ENCODE data around the gene FAM20C. TPM values are rescaled to one million over a fixed set of nuclear protein-coding genes. Genes with fewer than 3 reads are reported as not detected.

Gene FAM20C
- total RNA-seq, 1 donor from 2014 or later, result 18.5 TPM

DNA sequence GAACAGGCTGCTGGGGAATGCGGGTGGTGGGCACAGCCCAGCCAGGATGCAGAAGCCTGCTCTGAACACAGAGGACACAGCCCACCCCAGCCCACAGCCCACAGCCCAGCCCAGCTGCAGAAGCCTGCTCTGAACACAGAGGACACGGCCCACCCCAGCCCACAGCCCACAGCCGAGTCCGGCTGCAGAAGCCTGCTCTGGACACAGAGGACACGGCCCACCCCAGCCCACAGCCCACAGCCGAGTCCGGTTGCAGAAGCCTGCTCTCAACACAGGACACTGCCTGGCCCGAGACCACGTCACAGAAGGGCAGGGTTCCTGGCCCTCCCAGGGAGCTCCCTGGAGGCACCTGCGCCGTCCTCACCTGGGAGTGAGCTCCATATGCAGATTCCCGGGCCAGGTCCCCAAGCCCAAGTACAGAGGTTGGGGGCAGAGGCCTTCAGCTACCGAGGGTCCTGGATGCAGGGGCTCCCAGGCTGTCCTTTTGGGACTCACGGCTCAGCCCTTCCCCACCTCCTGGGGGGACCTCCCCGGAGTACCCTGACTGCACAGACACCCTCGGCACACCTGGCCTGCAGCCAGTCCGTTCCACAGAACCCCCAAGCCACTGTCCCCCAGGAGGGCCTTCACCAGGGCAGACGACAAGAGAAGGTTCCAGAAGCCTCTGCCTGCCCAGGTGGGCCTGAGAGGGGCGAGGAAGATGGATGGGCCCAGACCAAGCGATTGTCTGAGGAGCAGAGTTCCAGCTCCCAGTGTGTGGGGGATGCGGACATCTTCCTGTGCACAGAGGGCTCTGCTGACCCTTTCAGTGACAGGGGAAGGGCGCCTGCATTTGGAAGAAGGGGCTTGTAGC is 73.9 kb downstream of the FAM20C start:
- no peak for DNase-seq (ENCODE audit: extremely low read depth, low read depth, low spot score)

DNA sequence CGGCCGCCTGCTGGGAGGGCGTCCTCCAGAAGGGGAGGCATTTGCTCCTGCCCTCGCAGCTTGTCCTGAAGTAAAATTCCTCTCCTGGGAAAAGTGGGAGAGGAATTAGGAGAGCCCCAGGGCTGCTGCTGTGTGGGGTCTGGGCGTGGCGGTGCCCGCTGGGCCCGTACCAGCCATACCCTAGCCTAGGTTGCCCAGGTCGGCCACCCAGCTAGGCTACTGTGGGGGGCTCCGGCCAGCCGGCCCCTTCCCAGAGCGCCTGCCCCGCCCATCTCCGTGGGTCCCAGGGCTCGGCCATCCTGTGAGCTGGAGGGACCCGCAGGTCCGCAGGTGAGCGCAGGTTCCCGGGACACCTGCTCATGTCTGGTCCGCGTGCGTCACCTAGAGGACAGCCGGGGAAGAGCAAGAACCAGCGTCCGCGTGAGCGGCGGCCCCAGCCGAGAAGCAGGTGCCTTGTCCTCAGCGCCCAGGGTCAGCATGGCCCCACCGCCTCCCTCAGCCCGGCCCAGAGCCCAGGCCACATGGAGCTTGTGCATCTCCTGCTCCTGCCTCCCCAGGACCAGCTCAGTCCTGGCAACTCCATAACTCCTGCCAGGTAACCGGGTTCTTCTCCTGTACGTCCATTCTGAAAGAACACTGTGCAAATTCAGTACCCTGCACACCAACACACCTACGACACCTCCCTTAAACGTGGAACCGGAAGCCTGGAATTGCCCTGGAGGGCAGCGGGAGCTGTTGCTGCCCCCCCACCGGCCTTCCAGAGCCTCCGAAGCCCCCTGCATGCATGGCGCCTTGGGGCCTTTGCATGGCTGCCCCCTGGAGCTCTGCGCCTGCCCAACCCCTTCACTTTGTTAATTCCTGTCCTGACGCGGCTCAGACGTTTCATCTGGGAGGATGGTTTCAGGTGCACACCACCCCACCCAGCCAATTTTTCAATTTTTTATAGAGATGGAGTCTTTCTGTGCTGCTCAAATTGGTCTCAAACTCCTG is 74.8 kb downstream of the FAM20C start:
- DNase-seq (ENCODE audit: extremely low read depth, low read depth, low spot score), result no peak

DNA sequence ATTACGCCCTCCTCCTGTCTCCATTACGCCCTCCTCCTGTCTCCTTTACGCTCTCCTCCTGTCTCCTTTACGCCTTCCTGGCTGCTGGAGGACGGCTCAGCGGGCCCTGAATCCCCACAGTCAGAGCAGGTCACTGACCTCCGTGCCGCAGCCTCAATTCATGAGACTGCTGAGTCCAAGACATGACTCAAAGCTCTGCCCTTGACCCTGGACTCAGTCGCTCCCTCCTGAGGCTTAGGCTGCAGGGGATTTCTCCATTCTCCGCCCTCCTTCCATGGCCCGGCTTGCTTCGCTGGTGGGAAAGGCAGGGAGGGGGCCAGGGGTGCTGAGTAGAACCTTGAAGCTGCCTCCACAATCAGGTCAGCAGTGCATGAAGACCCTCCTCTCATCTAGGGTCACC is 76.6 kb downstream of the FAM20C start:
- no peak for DNase-seq (ENCODE audit: extremely low read depth, low read depth, low spot score)

DNA sequence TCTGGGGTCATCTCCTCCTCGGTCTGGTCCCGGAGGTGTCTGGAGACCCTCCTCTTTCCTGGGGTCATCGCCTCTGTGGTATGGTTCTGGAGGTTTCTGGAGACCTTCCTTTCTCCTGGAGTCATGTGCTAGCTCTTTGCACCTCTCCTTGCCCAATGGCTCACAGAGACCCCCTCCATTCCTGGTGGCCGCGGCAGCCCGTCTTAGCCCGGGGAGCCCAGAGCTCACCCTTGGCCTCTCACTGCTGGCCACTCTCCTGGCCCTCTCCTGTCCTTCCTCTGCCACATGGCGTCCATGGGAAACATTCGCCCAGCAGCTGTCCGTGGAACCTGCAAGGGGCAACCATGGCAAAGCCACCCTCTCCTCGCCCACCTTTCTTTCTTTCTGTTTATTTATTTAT is 77.3 kb downstream of the FAM20C start:
- DNase-seq (ENCODE audit: extremely low read depth, low read depth, low spot score), result no peak

DNA sequence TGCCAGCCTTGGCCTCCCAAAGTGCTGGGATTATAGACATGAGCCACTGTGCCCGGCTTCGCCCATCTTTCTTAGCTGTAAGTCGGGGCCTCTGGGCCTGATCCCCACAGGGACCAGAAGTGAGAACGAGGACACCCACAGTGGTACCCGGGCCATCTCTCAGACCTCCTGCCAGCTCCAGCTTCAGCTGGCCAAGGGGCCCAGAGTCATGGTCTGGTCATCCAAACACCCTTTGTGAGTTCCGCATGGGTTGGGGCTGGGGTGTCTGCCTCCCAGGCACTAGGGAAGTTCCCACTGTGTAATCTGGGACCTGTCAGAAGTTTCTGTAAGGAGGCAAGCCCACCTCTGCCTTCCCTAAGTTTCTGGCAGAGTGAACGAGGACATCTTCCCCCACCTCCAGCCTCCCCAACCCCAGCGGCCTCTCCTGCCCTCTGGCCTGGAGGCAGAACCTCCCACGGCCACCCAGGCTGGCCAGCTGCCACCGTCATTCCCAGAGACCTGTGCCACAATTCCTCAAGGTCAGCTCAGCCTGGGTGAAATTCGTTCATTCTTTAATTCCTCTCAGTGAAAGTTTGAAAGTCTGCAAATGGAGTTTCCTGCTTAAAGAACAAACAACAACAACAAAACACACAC is 78.1 kb downstream of the FAM20C start:
- no peak for DNase-seq (ENCODE audit: extremely low read depth, low read depth, low spot score)

DNA sequence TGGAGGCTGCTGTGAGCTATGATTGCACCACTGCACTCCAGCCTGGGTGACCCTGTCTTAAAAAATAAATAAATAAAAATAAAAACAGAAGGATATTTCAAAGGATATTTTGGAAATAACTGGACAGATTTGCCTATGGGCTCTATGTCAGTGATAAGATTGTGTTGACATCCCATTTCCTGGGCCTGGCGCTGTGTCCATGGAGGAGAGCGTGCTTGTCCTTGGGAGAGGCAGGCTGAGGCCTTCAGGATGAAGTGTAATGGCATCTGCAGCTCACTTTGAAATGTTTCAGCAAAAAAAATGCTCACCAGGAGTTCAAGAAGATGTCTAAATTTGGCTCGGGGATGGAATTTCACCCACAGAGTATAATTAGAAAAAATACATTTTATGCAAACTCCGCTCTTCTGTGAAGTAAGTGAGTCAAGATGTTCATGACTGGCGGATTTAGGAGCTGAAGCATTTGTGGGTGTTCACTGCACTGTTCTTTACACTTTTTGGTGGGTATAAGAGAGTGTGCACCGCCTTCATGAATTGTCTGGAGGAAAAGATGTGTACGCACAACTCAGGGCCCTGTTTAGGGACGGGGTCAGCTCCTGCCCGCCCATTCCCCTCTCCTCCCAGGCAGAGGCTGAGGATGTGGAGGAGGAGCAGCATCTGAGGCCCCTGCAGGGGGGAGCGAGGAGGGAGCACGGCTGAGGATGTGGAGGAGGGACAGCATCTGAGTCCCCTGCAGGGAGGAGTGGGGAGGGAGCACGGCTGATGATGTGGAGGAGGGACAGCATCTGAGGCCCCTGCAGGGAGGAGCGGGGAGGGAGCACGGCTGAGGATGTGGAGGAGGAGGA is 79.1 kb downstream of the FAM20C start:
- no peak for DNase-seq (ENCODE audit: extremely low read depth, low read depth, low spot score)

DNA sequence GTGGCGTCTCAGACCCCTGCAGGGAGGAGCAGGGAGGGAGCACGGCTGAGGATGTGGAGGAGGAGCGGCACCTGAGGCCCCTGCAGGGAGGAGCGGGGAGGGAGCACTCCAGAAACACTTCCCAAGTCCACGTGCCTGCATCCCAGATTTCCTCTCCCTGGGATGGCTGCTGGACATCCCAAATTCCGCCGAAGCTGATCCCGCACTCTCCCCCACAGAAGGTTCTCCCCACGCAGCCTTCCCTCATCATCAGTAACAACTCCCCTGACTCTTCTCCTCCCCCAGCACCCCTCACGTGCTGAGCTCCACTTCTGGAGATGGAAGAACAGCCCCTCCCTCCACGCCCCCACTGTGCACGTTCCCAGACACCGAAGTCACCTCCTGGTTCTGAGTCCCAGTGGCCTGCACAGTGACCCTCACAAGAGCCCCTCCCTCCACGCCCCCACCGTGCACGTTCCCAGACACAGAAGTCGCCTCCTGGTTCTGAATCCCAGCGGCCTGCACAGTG is 79.8 kb downstream of the FAM20C start:
- DNase-seq (ENCODE audit: extremely low read depth, low read depth, low spot score), result no peak

DNA sequence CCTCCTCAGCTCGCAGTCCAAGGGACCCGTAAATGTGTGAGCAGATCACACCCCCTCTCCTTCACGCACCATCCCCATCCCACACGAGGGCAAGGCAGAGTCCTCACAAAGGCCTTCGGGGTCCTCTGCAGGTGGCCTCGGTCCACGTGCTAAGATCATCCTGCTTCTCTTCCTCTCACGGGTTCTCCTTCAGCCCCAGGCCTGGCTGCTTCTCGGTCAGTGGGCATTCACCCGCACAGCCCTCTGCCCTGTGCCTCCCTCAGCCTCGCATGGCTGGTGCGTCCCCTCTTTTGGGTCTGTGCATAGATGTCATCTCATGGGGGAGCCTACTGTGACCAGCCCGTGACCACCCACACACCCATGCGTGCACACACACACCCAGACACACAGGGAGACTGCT is 80.3 kb downstream of the FAM20C start:
- DNase-seq (ENCODE audit: extremely low read depth, low read depth, low spot score), result no peak

DNA sequence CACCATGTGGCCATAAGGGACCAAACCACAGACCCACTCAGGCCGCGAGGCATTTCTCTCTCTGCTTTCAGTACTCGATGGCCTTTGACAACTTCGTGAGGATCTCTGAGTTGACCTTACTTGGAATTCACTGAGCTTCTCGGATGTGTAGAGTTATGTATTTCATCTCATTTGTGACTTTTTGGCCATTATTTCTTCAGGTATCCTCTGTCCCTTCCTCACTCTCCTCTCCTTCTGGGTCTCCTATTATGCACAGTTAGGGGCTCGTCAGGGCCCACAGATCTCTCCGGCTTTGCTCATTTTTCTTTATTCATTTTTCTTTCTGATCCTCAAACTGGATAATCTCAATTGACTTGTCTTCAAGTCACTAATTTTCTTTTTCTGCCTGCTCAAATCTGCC is 81.0 kb downstream of the FAM20C start:
- DNase-seq (ENCODE audit: extremely low read depth, low read depth, low spot score), result no peak

DNA sequence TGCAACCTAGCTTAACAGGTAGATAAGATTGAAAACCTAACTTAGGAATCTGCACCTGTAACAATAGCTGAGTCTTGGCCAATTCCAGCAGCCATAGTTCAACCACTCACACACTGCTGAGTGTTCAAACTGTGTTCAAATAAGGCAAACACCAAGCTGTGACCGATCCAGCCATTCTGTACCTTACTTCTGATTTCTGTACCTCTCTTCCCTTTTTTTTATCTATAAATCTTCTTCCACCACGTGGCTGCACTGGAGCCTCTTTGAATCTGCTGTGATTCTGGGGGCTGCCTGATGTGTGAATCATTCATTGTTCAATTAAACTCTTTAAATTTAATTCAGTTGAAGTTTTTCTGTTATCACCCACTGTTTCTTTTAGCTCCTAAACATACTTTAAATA is 81.9 kb downstream of the FAM20C start:
- no peak for DNase-seq (ENCODE audit: extremely low read depth, low read depth, low spot score)

DNA sequence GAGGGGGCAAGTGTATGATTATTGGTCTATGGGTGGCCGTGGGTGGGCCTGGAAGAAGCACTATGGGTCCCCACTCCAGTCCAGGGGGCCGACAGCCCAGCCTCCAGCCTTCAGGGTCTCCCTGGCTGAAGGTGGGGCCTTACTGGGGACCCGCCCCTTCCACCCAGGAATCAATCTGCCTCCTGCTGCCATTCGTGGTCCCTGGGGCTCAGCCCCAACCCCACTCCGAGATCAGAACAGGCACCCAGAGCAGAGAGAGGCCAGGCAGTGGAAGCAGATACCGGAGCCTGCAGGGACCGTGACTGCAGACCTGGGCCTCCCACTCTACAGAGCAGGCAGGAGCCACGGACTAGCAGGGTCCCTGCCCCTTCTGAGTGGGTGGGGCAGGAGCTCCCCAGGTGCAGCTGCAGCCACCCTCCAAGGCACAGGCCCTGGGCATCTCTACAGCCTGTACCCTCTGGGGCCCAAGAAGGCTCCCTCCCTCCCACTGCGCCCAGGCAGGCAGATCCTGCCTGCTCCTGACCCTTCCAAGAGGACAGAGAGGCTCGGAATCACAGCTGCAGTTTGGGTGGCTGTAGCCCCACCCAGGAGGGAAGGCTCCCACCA is 84.0 kb downstream of the FAM20C start:
- DNase-seq (ENCODE audit: extremely low read depth, low read depth, low spot score), result no peak

DNA sequence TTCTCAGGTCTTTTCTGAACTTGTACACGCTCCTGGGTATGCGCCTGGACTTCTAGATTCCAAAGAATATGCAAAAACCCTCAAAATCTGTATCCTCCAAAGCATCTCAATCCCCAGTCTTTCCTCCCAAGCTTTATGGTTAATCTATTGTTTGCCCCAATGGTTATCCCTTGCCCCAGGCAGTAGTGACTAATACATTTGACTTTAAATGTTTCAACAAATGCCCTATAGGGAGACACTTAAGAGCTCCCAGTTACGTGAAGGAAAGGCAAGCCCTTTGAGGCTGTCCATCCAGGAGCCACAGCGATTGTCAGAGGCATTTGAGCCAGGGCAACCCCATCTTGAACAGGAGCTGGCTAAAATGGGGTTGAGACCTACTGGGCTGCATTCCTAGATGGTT is 84.9 kb downstream of the FAM20C start:
- DNase-seq (ENCODE audit: extremely low read depth, low read depth, low spot score), result no peak

DNA sequence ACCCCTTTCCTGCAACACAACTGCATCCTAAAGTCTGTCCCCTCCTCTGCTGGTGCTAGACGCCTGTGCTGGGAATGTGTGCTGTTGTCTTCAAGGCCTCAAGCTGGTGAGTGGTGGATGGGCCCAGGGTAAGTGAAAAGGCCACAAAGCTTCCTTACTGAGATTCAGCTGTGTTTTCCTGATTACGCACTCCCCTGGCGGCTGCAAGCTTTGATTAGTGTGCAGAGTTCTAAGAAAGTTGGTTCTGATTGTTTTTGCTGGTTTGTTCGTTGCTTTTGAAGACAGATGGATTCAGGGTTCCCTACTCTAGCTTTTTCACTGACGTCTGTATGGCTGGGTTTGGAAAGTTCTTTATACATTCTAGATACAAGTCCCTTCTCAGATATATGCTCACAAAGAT is 85.7 kb downstream of the FAM20C start:
- DNase-seq (ENCODE audit: extremely low read depth, low read depth, low spot score), result no peak

DNA sequence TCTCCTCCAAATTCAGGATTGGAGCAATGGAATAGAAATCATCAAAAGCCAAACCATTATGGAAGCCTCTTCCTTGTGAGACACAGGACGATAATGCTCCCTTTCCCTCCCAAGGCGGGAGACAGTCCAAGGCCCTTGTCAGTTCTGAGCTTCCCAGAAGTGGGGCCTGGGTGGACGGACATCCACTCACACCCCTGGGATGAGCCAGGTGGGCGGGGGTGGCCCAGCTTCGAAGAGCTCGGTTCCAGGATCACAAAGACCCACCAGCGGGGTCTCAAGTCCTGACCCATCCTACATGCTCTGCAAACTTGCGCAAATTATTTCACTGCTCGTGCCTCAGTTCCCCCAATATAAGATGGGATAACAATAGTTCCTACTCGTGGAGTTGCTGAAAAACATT is 87.5 kb downstream of the FAM20C start:
- no peak for DNase-seq (ENCODE audit: extremely low read depth, low read depth, low spot score)

DNA sequence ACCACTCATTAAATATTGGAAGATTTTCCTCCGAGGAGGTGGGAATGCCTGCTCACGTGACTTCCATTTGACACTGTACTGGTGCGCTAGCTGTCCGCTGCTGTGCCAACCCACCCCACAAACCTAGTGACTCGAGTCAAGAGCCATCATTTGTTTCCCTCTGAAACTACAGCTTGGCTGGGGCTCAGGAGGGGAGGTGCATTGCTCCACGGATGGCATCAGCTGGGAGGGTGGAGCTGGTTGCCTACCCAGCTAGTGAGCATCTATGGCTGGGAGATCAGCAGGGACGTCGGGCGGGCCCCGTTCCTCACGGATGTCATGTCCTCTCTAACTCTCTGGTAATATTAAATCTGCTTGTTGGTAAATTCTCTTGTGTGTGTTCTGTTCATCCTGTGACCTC is 88.1 kb downstream of the FAM20C start:
- no peak for DNase-seq (ENCODE audit: extremely low read depth, low read depth, low spot score)

DNA sequence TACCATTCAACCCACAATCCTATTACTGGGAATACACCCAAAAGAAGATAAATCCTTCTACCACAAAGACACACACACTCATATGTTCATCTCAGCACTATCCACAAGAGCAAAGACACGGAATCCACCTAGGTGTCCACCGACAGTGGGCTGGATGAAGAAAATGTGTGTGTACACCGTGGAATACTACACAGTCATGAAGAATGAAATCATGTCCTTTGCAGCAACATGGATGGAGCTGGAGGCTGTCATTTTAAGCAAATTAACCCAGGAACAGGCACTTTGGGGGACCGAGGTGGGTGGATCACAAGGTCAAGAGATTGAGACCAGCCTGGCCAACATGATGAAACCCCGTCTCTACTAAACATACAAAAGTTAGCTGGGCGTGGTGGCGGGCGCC is 89.3 kb downstream of the FAM20C start:
- DNase-seq (ENCODE audit: extremely low read depth, low read depth, low spot score), result no peak

DNA sequence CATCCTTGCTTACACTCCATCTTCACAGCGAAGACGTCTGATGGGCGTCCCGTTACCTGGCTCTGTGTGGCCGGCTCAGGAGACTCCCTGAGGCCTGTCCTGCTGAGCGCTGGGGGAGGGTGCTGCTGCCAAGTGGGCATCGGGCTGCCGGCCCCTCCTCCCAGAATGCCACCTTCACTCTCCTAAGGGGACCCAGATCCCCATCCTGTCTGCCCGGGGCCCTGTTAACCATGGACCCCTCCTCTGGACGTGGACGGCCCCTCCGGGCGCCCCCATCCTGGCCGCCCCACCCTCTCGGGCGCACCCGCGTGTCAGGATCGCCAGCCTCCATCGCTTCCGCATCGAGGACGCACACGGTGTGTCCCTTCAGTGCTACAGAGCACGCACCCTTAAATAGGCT is 90.2 kb downstream of the FAM20C start:
- DNase-seq (ENCODE audit: extremely low read depth, low read depth, low spot score), result no peak

DNA sequence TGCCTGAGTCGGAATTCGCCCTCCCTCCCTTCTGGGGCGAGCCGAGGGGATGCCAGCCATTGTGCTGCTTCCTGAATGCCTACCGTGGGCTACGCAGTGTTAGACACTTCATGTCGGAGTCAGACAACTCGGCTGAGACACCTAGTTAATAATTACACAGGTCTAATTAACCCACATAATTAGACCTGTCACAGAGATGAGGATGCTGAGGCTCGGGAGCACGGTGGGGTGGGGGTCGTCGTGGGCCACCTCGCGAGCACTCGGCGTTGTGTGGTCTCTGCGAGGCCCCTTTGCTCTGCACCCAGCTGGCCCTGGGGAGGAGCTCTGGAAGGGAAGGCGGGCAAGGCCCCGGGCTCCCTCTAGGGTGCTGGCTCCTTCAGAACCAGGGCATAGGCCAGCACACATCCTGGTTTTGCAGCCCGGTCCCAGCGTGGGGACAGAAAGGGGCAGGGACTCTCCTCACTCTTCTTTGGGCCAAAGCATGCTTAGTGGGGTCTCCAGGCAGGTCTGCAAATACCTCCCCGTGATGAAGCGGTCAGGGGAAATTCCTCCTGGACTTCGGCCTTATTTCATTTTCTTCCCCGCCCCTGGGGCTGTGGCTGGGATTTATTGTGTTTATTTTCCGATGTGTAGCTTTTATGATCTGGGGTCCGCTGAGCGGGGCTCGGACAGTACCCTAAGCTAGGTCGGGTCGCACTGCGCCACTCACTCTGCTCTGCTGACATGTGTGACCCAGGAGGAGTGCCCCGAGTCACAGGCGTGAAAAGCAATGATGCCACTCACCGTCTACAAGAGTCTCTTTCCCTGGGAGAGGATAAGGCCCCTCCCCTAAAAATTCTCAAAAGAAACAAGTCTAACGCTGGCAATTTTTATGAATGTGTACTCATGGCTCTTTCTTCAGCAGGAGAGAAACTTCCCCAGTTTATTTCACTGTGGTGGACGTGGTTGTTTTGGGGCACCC is 92.7 kb downstream of the FAM20C start:
- no peak for DNase-seq (ENCODE audit: extremely low read depth, low read depth, low spot score)

DNA sequence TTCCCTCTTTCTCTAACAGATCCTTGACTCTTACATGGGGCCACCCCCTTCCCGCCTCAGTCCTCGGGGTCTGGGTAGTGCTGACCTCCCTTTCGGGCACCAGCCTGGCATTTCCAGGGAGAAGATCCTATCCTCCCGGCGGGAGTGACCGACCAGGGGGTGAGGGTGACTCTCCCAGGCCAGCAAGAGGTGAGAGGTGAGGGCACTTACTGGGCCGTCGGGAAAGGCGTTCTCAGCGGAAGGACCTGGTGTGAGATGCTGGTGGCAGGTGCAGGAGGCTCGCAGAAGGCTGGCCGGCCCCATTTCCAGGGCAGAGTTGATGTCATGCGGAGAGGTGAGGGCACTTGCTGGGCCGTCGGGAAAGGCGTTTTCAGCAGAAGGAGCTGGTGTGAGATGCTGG is 93.4 kb downstream of the FAM20C start:
- DNase-seq (ENCODE audit: extremely low read depth, low read depth, low spot score), result no peak
